Right lobe of liver (tissue), 6 donors: ENCODE results near the gene PPP6R1. TPM values are rescaled to one million over a fixed set of nuclear protein-coding genes. Genes with fewer than 3 reads are reported as not detected.

Experiments used
- ATAC-seq, 4 donors: fragments of 200-7000 bp; cut with Tn5 transposase; one replicate each; pipeline ENCODE4 v1.9.1; 2020; ENCODE audit warnings: mild to moderate bottlenecking in 4 of 4, moderate library complexity in 4 of 4
- DNase-seq, 3 donors: peaks; one replicate each; pipeline ENCODE4 v3.0.0-alpha.2; 2020
- H3K27ac ChIP-seq, 3 donors: fragments of 200-600 bp; one replicate each; pipeline ENCODE4 v1.8.0; 2022
- H3K27me3 ChIP-seq, 2 donors: fragments of 200-600 bp; one replicate each; pipeline ENCODE4 v1.8.0; 2022
- H3K36me3 ChIP-seq, 4 donors: fragments of 200-600 bp; sonication (generic) in 1 of 4; one replicate each; pipeline versions ENCODE4 v1.5.1 to v1.8.0; 2017 to 2022; ENCODE audit warnings: control low read depth in 1 of 4
- H3K4me1 ChIP-seq, 4 donors: fragments of 200-600 bp; sonication (generic) in 1 of 4; one replicate each; pipeline versions ENCODE4 v1.5.1 to v1.8.0; 2017 to 2022; ENCODE audit warnings: control low read depth in 1 of 4
- H3K4me3 ChIP-seq, 3 donors: fragments of 200-600 bp; one replicate each; pipeline ENCODE4 v1.8.0; 2022
- H3K9me3 ChIP-seq, 4 donors: fragments of 200-600 bp; sonication (generic) in 1 of 4; one replicate each; pipeline versions ENCODE4 v1.5.1 to v1.8.0; 2017 to 2022; ENCODE audit warnings: control low read depth in 1 of 4
- POLR2A ChIP-seq: fragments of 450-650 bp; IDR thresholded peaks from one replicate; pipeline ENCODE4 v1.6.1; 2017; ENCODE audit warnings: antibody characterized with exemption, mild to moderate bottlenecking
- WGBS: methylation state at CpG from one replicate; pipeline ENCODE4 v1.1.6; 2018; ENCODE audit warnings: low coverage, low lambda C conversion rate; ENCODE audit not compliant: insufficient coverage; ENCODE audit errors: missing lambda C conversion rate; 5-methylcytosine and 5-hydroxymethylcytosine counted together
- intact Hi-C, 2 donors: fragments of 100-400 bp; cut with DNase I; formaldehyde crosslinking; loops; one replicate each; pipeline versions ENCODE4 v1.11.2 to v1.14.1; 2022
- total RNA-seq, 6 experiments: library from RNA; depleted of rRNA in 2 of 6; stranded (reverse); fragments of >200 nt in 2 of 6; fragmentation: NEBNext Ultra II Directional in 3 of 6; extraction: Animal tissue kit (Norgen Biotek cat#: 25700) in 3 of 6; gene quantifications; one replicate each; pipeline versions ENCODE4 v1.1.0 to v1.2.4, GENCODE V29; 2016 to 2023
- TF ChIP-seq, protein P1 (sequence below), 4 donors: fragments of 200-600 bp in 3 of 4; fragments of 450-650 bp in 1 of 4; IDR thresholded peaks; one replicate each; pipeline versions ENCODE4 v1.5.1 to v1.8.0; 2016 to 2022; ENCODE audit warnings: antibody characterized with exemption in 4 of 4, mild to moderate bottlenecking in 2 of 4
- donor health status: DM: no; HTN: yes; CAD: no.
- donor health status: DM: no; HTN: no; CAD: no.
- donor health status: DM: no; HTN: no; CAD: no.
- donor health status: DM: no; HTN: yes; CAD: no.
- donor health status: DM: no; HTN: yes; CAD: no.

Gene PPP6R1
- total RNA-seq, 6 experiments from 2014 or later: 26.4 to 39.6 (median 30.2) TPM

DNA sequence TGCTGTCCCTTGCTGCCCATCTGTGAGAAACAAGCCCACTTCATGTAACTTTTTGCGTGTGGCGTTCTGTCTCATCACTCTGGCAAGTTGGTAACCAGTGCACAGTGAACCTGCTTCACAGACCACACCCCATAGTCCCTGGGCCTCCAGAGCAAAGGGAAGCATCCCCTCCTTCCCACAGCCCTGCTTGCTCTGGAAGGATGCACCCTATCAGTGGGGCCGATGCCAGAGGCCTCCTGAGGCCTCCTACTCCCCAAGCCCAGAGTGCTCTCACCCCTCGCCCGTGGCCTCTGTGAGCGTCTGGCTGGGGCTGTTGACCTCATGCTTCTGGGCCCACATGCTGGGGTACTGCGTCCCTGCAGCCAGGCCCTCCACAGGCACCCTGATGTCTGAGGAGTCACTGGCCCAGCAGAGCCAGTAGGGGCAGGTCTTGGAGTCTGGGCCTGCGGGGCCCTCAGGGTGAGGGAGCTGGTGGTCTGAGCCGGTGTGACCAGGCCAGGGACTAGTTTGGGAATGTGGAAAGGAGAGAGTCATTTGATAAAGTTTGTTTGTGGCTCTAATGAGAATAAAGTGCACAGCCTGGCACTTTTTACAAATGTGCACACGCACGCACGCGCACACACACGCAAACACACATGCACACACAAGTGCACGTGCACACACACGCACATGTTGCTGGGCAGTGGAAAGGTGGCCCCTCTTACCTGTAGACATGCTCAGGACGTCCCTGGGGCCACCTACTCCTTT, 35.4 kb downstream of the PPP6R1 start:
- Histone ChIP-seq H3K36me3 (peaks cover 0 to 5% (median 0%) of the 10 kb centered on the region in 4 donors), H3K27ac (no peak overlapping the region), H3K4me1 (no peaks in the 10 kb centered on the region), H3K27me3 (no peaks in the 10 kb centered on the region), H3K9me3 (no peaks in the 10 kb centered on the region), H3K4me3 (no peak overlapping the region)
- WGBS: 60% methylated on average over 1 of the region's 17 CpGs
- DNase-seq (no peak), ATAC-seq (no peak)
- TF ChIP-seq POLR2A: no peak
- TF ChIP-seq, protein P1, sequence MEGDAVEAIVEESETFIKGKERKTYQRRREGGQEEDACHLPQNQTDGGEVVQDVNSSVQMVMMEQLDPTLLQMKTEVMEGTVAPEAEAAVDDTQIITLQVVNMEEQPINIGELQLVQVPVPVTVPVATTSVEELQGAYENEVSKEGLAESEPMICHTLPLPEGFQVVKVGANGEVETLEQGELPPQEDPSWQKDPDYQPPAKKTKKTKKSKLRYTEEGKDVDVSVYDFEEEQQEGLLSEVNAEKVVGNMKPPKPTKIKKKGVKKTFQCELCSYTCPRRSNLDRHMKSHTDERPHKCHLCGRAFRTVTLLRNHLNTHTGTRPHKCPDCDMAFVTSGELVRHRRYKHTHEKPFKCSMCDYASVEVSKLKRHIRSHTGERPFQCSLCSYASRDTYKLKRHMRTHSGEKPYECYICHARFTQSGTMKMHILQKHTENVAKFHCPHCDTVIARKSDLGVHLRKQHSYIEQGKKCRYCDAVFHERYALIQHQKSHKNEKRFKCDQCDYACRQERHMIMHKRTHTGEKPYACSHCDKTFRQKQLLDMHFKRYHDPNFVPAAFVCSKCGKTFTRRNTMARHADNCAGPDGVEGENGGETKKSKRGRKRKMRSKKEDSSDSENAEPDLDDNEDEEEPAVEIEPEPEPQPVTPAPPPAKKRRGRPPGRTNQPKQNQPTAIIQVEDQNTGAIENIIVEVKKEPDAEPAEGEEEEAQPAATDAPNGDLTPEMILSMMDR (IDR thresholded peaks at IDR 0.05): no peak
- intact Hi-C loops: no loop called here

DNA sequence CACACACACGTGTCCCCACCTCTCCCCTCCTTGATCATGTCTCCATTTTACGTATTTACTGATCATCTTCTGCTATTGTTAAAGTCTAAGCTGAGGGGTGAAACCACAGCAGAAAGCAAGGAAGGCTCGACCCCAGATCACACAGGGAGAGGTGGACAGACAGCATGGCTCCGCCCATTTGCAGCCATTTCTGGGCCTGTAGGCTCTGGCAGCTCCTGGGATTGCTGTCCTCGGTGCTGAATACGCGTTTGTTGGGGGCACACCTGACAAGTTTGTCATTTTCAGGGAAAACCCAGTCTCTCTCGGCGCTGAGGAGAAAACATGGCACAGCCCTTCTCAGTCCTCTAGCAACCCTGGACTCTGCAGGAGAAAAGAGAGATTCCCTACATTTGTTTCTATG, 38.3 kb downstream of the PPP6R1 start:
- 73% methylated on average over 5 of the region's 9 CpGs for WGBS
- intact Hi-C loops: no loop called here
- H3K27me3 ChIP-seq: no peaks in the 10 kb centered on the region
- TF ChIP-seq, protein P1 (IDR thresholded peaks at IDR 0.05): no peak
- no peak for TF ChIP-seq POLR2A
- H3K9me3 ChIP-seq: no peaks in the 10 kb centered on the region
- no peak overlapping the region for H3K27ac ChIP-seq
- H3K36me3 ChIP-seq: no peaks in the 10 kb centered on the region
- no peak for ATAC-seq
- H3K4me3 ChIP-seq: no peak overlapping the region
- H3K4me1 ChIP-seq: peaks cover 0 to 11% (median 0%) of the 10 kb centered on the region in 4 donors
- DNase-seq: no peak

GRCh38 chr19:55216461-55217198, 42.2 kb downstream of the PPP6R1 start:
- ATAC-seq (peak; percentile 90 to 94 (median 92)), DNase-seq (peak; percentile 79 to 81 (median 80))
- 7% methylated on average over 18 of the region's 36 CpGs for WGBS
- no peaks in the 10 kb centered on the region for H3K9me3 ChIP-seq
- no peaks in the 10 kb centered on the region for H3K36me3 ChIP-seq
- H3K4me3 ChIP-seq: peak overlapping the region; percentile 44 to 67 (median 49)
- peaks cover 0 to 11% (median 0%) of the 10 kb centered on the region in 4 donors for H3K4me1 ChIP-seq
- TF ChIP-seq, protein P1 (IDR thresholded peaks at IDR 0.05): peak in 1 of 4 donors; percentile 12
- peak; percentile 76 for TF ChIP-seq POLR2A
- no peaks in the 10 kb centered on the region for H3K27me3 ChIP-seq
- H3K27ac ChIP-seq: peak overlapping the region in 2 of 3 donors; percentile 52 to 59
- intact Hi-C loops: no loop called here

DNA sequence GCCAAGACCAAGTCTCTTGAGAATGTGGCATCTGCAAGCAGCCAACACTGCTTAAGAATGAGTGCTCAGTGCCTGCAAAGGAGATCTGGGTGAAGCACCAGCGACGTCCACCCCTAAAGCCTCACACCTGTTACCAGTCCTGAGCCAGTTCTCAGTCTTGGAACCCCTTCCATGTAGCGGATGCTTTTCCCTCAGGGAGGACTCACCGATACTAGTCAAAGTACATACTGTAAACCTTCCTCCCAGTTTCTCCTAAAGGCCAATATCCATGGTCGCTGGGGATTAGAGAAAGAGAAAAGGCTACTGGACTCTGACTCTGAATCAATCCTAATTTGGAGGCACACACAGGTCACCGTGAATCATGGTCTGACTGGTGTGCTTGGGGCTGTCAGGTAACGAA, 45.3 kb downstream of the PPP6R1 start:
- intact Hi-C loops: no loop called here
- DNase-seq (no peak), ATAC-seq (no peak)
- Histone ChIP-seq H3K4me3 (no peak overlapping the region), H3K27ac (no peak overlapping the region), H3K4me1 (peaks cover 0 to 11% (median 0%) of the 10 kb centered on the region in 4 donors), H3K36me3 (no peaks in the 10 kb centered on the region), H3K27me3 (no peaks in the 10 kb centered on the region), H3K9me3 (no peaks in the 10 kb centered on the region)
- TF ChIP-seq POLR2A: no peak
- TF ChIP-seq, protein P1 (IDR thresholded peaks at IDR 0.05): no peak
- 56% methylated on average over 4 of the region's 7 CpGs for WGBS
